Ishikawa (cell line): ENCODE data around the gene GNPTAB.

Experiments
- CEBPB ChIP-seq: IDR thresholded peaks from 2 replicates; pipeline ENCODE4 v1.6.1; 2012
- CREB1 ChIP-seq: IDR thresholded peaks from 2 replicates; pipeline ENCODE4 v1.6.1; 2012; ENCODE audit warnings: low read depth
- EGR1 ChIP-seq: IDR thresholded peaks from 2 replicates; pipeline ENCODE4 v1.6.1; 2012
- EP300 ChIP-seq: IDR thresholded peaks from 2 replicates; pipeline ENCODE4 v1.6.1; 2012; ENCODE audit warnings: borderline replicate concordance
- FOXM1 ChIP-seq: IDR thresholded peaks from 2 replicates; pipeline ENCODE4 v1.6.1; 2012; ENCODE audit warnings: low read depth, borderline replicate concordance
- MAX ChIP-seq: IDR thresholded peaks from 2 replicates; pipeline ENCODE4 v1.6.1; 2012
- NFIC ChIP-seq: IDR thresholded peaks from 2 replicates; pipeline ENCODE4 v1.6.1; 2012
- RAD21 ChIP-seq: IDR thresholded peaks from 2 replicates; pipeline ENCODE4 v1.6.1; 2012; ENCODE audit warnings: low read depth
- TAF1 ChIP-seq: IDR thresholded peaks from 2 replicates; pipeline ENCODE4 v1.6.1; 2012; ENCODE audit warnings: low read depth, mild to moderate bottlenecking
- TCF12 ChIP-seq: IDR thresholded peaks from 2 replicates; pipeline ENCODE4 v1.6.1; 2012; ENCODE audit warnings: low read depth
- TEAD4 ChIP-seq: IDR thresholded peaks from 2 replicates; pipeline ENCODE4 v1.6.1; 2012
- YY1 ChIP-seq: IDR thresholded peaks from 2 replicates; pipeline ENCODE4 v1.6.1; 2012; ENCODE audit warnings: low read depth
- ZBTB7A ChIP-seq: IDR thresholded peaks from 2 replicates; pipeline ENCODE4 v1.6.1; 2012; ENCODE audit warnings: low read depth
- TF ChIP-seq, protein P1 (sequence below): IDR thresholded peaks from 2 replicates; pipeline ENCODE4 v1.6.1; 2012
- TF ChIP-seq, protein P2 (sequence below): IDR thresholded peaks from 2 replicates; pipeline ENCODE4 v1.6.1; 2012; ENCODE audit warnings: low read depth, mild to moderate bottlenecking

GNPTAB gene

DNA sequence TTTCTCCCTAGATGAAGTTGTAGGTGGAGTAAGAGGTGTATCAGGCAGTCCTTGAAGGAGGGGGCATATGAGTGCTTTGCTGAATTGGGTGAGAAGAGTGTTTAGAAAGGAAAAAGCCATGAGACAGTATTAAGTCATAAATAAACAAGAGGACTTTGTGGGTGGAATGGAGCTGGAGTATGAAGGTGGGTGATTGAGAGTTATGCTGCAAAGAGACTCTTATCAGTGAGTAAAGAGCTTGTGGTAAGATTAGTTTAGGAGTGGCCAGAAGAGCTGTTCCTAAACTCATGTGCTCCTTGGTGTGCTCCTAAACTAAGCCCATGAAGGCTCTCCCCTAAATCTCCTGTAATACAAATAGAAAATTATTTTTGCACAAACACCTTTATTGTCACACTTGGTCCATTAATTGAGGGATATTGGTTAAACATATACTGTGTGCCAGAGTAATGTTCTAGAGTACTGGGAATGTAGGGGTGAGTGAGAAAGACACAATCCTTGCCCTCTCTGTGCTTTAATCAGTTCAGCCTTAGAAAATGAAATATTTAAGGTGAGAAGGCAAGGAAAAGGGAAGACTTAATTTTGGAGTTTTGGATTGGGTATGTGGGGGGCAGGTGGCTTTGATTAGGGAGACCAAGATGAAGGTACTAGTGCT is 123.5 kb downstream of the GNPTAB start:
- no peak for TF ChIP-seq TAF1
- no peak for TF ChIP-seq NFIC
- TF ChIP-seq EP300, result no peak
- TF ChIP-seq, protein P1, sequence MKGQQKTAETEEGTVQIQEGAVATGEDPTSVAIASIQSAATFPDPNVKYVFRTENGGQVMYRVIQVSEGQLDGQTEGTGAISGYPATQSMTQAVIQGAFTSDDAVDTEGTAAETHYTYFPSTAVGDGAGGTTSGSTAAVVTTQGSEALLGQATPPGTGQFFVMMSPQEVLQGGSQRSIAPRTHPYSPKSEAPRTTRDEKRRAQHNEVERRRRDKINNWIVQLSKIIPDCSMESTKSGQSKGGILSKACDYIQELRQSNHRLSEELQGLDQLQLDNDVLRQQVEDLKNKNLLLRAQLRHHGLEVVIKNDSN, result no peak
- TF ChIP-seq MAX, result no peak
- no peak for TF ChIP-seq CEBPB
- TF ChIP-seq YY1, result no peak
- no peak for TF ChIP-seq FOXM1
- TF ChIP-seq EGR1, result no peak
- TF ChIP-seq CREB1, result no peak

- no peak for TF ChIP-seq NFIC
- TF ChIP-seq ZBTB7A, result no peak
- TF ChIP-seq FOXM1, result no peak
- no peak for TF ChIP-seq TAF1
- TF ChIP-seq MAX, result no peak
- TF ChIP-seq, protein P2, sequence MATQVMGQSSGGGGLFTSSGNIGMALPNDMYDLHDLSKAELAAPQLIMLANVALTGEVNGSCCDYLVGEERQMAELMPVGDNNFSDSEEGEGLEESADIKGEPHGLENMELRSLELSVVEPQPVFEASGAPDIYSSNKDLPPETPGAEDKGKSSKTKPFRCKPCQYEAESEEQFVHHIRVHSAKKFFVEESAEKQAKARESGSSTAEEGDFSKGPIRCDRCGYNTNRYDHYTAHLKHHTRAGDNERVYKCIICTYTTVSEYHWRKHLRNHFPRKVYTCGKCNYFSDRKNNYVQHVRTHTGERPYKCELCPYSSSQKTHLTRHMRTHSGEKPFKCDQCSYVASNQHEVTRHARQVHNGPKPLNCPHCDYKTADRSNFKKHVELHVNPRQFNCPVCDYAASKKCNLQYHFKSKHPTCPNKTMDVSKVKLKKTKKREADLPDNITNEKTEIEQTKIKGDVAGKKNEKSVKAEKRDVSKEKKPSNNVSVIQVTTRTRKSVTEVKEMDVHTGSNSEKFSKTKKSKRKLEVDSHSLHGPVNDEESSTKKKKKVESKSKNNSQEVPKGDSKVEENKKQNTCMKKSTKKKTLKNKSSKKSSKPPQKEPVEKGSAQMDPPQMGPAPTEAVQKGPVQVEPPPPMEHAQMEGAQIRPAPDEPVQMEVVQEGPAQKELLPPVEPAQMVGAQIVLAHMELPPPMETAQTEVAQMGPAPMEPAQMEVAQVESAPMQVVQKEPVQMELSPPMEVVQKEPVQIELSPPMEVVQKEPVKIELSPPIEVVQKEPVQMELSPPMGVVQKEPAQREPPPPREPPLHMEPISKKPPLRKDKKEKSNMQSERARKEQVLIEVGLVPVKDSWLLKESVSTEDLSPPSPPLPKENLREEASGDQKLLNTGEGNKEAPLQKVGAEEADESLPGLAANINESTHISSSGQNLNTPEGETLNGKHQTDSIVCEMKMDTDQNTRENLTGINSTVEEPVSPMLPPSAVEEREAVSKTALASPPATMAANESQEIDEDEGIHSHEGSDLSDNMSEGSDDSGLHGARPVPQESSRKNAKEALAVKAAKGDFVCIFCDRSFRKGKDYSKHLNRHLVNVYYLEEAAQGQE, result no peak
- no peak for TF ChIP-seq YY1
- TF ChIP-seq EP300, result no peak
- TF ChIP-seq, protein P1, result no peak
- no peak for TF ChIP-seq EGR1
- no peak for TF ChIP-seq TEAD4
- TF ChIP-seq CREB1, result no peak
- TF ChIP-seq CEBPB, result no peak
- TF ChIP-seq TCF12, result no peak
- no peak for TF ChIP-seq RAD21
Measured at GRCh38 chr12:101706403-101706802, 124.4 kb downstream of the GNPTAB start.

DNA sequence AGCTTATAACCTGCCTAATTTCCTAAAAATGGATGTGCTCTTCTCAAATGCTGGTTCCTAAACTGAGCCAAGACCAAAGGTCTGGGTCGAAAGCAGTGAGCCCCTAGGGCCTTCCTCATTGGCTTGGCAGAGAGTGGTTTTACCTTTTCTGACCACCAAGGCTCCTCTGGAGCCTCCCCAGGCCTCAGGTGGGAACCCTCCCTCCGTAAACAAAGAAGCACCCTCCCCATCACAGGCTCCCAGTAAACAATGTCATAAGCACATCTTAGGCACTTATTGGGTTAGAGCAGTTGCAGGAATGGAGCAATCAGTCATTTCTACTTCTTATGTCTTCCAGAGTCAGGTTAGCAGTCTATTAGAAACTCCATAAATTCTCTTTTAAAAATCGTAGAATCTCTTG is 127.3 kb downstream of the GNPTAB start:
- TF ChIP-seq, protein P2, result no peak
- TF ChIP-seq FOXM1 (no peak), TAF1 (no peak), TEAD4 (no peak), EGR1 (no peak), YY1 (no peak), CREB1 (no peak)

- TF ChIP-seq TCF12, result no peak
- TF ChIP-seq, protein P1, result no peak
- TF ChIP-seq ZBTB7A, result no peak
- TF ChIP-seq EGR1, result no peak
- TF ChIP-seq CREB1, result no peak
- TF ChIP-seq, protein P2, result no peak
- TF ChIP-seq FOXM1, result no peak
- TF ChIP-seq NFIC, result no peak
- no peak for TF ChIP-seq TAF1
- TF ChIP-seq EP300, result no peak
- no peak for TF ChIP-seq CEBPB
- no peak for TF ChIP-seq TEAD4
- no peak for TF ChIP-seq YY1
- no peak for TF ChIP-seq MAX
- no peak for TF ChIP-seq RAD21
Measured at GRCh38 chr12:101700299-101700820, 130.4 kb downstream of the GNPTAB start.
